ENCODE data around the gene EHBP1L1.

EHBP1L1 gene

GRCh38 chr11:65555693-65556231, 20.1 kb upstream of the EHBP1L1 start:
- TF ChIP-seq CTCF (IDR thresholded peaks at IDR 0.05) = no peak

DNA sequence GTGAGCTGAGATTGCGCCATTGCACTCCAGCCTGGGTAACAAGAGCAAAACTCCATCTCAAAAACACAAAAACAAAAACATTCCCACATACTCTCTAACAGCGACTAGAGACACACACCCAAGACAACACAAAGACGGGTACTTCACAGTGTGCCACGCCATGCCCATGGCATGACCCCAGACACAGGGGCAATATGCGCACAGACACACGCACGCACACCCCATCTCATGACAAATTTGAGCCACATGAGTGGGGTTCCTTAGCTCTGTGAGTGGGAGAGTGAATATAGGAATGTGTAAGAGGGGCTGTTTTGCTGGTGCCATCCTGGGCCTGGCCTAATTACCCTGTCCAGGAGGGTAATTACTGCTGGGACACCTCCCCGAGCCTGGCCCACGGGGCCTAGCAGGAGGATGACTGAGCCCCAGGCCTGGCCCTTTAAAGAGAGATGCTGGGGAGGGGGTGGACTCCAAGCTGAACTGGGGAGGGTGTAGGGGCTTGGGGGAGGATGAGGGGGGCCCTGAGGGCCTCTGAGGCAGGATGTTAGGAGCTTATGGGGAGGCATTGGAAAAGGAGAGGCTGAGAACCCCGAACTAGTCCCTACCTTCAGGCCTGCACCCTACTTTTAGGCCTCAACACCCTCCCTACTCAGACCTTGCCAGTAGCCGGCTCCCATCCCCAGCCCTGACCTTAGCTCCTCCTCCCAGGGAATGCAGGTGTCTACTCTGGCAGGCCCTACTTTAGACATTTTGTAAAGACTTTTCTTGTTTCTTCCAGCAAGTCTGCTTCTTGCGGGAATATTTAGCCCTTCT, 19.2 kb upstream of the EHBP1L1 start:
- no peak for TF ChIP-seq CTCF (IDR thresholded peaks at IDR 0.05)

- TF ChIP-seq CTCF (IDR thresholded peaks at IDR 0.05) = no peak
Observed at GRCh38 chr11:65557280-65558001, 18.4 kb upstream of the EHBP1L1 start.

DNA sequence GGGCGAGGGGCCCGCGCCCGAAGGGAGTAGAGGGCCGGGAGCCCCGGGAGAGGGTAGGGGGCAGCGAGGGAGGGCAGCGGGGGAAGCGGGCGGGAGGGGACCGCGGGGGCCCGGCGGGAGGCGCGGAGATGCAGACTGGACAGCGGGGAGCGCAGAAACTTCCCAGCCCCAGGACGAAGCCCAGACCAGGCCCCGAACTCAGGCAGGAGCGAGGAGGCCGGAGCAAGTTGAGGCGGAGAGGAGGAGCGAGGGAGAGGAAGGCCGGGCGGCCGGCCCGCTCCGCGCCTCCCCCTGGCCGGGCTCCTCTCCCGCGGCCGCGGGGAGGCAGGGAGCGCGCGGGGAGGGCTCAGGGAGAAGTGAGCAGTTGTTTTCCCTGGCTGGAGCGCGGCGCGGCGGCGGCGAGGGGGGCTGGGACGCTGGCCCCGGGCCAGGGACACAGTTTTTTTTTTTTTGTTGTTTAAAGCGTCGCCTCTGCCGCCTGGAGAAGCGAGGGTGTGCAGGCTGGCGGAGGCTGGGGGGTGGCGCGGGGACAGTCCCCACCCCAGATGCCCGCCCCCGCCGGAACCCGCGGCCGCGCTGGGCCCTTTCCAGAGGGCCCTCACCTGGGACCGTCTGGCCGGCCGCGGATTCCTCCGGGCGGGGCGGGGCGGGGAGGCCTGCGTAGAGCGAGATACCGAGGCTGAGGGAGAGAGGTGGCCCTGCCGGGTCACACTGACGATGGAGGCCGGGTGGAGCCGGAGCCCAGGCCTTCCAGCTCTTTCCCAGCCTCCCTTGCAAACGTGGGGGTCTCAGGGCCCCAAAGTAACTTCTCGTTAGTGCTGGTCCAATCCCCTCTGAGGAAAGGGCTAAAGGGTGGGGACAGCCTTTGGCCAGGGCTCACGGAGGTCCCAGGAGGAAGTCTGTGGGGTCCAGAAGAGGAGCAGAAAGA, 17.6 kb upstream of the EHBP1L1 start, which contains the start of gene LTBP3:
LTBP3 (minus strand) TSS at position 358 of the 928 bp plus-strand sequence. CDS start 400 bp downstream, outside the sequence.
- no peak for TF ChIP-seq CTCF (IDR thresholded peaks at IDR 0.05)

DNA sequence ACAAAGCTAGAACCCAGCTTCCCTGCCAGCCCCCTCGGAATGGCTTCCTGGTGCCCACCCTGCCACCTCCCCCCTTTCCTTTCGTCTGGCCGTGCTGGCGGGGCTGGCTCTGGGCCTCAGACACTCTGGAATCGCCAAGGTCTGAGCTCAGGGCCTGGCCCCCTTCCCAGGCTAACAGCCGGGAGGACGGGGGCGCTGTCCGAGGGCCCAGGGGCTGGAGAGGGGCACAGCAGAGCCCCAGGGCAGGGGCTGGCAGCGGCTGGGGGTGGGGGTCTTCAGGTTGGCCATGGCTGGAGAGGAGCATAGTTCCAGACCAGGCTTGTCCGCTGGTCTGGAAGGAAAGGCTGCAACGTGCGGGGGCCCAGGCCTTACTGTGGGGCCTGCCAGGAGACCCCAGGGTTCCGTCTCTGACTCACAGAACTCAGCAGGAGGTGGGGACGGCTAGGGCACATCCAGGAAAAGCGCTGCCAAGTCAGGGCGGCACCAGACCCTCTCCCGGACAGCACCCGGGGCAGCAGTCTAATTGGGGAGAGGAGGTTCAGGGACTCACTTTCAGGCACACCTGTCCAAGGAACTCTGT, 16.8 kb upstream of the EHBP1L1 start:
- TF ChIP-seq CTCF (IDR thresholded peaks at IDR 0.05) = no peak

GRCh38 chr11:65559535-65559934, 16.3 kb upstream of the EHBP1L1 start:
- no peak for TF ChIP-seq CTCF (IDR thresholded peaks at IDR 0.05)

All from LNCAP (cell line).